B cell (primary cell): ENCODE measurements around the gene ARHGAP18.

Experiments used
- EZH2 ChIP-seq: IDR thresholded peaks from 2 replicates; pipeline ENCODE4 v1.6.1; 2012; ENCODE audit warnings: borderline replicate concordance, low read depth, mild to moderate bottlenecking, moderate library complexity, low read length; ENCODE audit not compliant: insufficient read depth, poor library complexity, severe bottlenecking
- TF ChIP-seq, protein P1 (sequence below): fragments of 200-600 bp; IDR thresholded peaks from one replicate; pipeline ENCODE4 v1.8.0; 2022; ENCODE audit warnings: antibody characterized with exemption, mild to moderate bottlenecking

DNA sequence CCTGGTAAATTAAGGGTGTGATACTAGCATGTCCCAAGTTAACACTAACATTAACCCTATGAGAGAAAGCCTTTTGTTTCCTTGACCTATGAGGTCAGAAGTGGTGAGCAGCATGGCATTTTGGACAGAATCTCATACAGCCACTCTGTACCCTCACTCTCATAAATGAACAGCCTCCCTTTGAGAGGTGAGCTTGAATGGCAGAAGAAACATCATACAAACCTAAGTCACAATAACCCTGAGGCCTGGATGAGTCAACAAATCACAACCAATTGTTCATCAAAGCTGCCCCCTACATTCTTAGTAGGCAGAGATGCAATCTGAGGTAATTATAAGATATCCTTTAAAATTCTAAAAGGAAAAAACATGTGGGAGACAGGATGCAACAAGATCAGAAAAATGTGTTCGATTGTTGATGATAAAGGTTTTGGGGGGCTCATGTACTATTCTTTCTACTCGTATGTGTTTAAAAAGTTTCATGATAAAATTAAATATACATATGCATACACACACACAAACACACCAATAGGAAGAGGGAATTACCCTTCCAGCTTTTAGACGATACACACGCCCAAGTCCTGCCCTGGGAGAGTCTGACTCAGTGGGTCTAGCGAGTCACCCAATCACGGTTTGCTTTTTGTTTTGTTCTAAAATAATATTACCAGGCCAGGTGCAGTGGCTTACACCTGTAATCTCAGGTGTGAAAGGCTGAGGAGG is 117.3 kb downstream of the ARHGAP18 start:
- TF ChIP-seq, protein P1, sequence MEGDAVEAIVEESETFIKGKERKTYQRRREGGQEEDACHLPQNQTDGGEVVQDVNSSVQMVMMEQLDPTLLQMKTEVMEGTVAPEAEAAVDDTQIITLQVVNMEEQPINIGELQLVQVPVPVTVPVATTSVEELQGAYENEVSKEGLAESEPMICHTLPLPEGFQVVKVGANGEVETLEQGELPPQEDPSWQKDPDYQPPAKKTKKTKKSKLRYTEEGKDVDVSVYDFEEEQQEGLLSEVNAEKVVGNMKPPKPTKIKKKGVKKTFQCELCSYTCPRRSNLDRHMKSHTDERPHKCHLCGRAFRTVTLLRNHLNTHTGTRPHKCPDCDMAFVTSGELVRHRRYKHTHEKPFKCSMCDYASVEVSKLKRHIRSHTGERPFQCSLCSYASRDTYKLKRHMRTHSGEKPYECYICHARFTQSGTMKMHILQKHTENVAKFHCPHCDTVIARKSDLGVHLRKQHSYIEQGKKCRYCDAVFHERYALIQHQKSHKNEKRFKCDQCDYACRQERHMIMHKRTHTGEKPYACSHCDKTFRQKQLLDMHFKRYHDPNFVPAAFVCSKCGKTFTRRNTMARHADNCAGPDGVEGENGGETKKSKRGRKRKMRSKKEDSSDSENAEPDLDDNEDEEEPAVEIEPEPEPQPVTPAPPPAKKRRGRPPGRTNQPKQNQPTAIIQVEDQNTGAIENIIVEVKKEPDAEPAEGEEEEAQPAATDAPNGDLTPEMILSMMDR, result no peak
- no peak for TF ChIP-seq EZH2
